MCF 10A (cell line): ENCODE measurements around the gene MAST1. TPM values are rescaled to one million over a fixed set of nuclear protein-coding genes. Genes with fewer than 3 reads are reported as not detected.
"Not testable (repeated sequence)": the region's sequence is repeated elsewhere in the genome, so short reads cannot be mapped to it uniquely, and the experiment has no call there.

Source experiments
- BruUV-seq: library from RNA; stranded (reverse); fragments of 400-500 nt; replicated peaks from 2 replicates; lab custom pipeline; 2021; lab: Mats Ljungman, UMichigan
- CTCF ChIA-PET: fragments of 300-600 bp; sonication (Branson Sonifier 250); formaldehyde crosslinking; extraction: SDS; loops from one replicate; lab custom pipeline; 2021; ENCODE audit warnings: antibody characterized with exemption, inconsistent platforms; lab: Yijun Ruan, JAX
- POLR2A ChIA-PET: fragments of 300-600, 350-650 bp; sonication (Branson Sonifier 250); formaldehyde crosslinking; extraction: SDS; loops from one replicate; lab custom pipeline; 2020; ENCODE audit warnings: antibody characterized with exemption, inconsistent platforms; lab: Yijun Ruan, JAX
- DNase-seq: peaks from one replicate; pipeline ENCODE4 v3.0.0-alpha.2; 2018; ENCODE audit not compliant: unreplicated experiment
- H3K27ac Mint-ChIP-seq: one replicate; pipeline ENCODE4 v1.8.0; 2022; ENCODE audit warnings: mild to moderate bottlenecking, low read depth, mixed read lengths; ENCODE audit not compliant: unreplicated experiment
- H3K27me3 Mint-ChIP-seq: one replicate; pipeline ENCODE4 v1.8.0; 2022; ENCODE audit warnings: mixed read lengths; ENCODE audit not compliant: insufficient read depth, unreplicated experiment
- H3K36me3 Mint-ChIP-seq: one replicate; pipeline ENCODE4 v1.8.0; 2022; ENCODE audit warnings: mild to moderate bottlenecking, moderate library complexity, mixed read lengths; ENCODE audit not compliant: insufficient read depth, unreplicated experiment
- H3K4me1 Mint-ChIP-seq: one replicate; pipeline ENCODE4 v1.8.0; 2022; ENCODE audit warnings: mixed read lengths; ENCODE audit not compliant: insufficient read depth, unreplicated experiment
- H3K4me3 Mint-ChIP-seq: one replicate; pipeline ENCODE4 v1.8.0; 2022; ENCODE audit warnings: mild to moderate bottlenecking, moderate library complexity, mixed read lengths; ENCODE audit not compliant: unreplicated experiment
- H3K9me3 Mint-ChIP-seq: one replicate; pipeline ENCODE4 v1.8.0; 2022; ENCODE audit warnings: mixed read lengths; ENCODE audit not compliant: unreplicated experiment
- intact Hi-C: fragments of 100-400 bp; cut with micrococcal nuclease; formaldehyde crosslinking; loops from 2 replicates; pipeline ENCODE4 v1.14.1; 2022
- total RNA-seq: library from RNA; stranded (reverse); gene quantifications from 2 replicates; pipeline ENCODE4 v1.2.3, GENCODE V29; 2022
- TF ChIP-seq, protein P1 (sequence below): fragments of 200-600 bp; IDR thresholded peaks from one replicate; pipeline ENCODE4 v1.8.0; 2022; ENCODE audit warnings: antibody characterized with exemption, mild to moderate bottlenecking; ENCODE audit not compliant: unreplicated experiment

MAST1 gene
- total RNA-seq, 1 experiment from 2014 or later, result 1.6 TPM

DNA sequence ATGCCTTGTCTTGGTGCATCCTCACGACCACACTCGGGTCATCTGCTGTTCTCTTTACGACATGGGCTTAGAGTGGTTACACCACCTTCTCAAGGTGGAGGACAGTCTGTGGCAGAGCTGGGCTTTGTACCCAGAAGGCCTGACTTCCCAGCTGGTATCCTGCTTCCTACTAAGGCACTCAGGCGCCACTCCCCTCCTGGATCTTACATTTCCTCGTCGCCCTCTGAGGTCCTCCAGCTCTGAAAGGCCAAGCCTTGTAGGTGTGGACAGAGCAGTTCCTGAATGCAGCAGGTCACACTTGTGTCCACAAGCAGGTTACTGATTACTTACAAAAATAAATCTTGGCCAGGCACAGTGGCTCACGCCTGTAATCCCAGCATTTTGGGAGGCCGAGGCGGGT is 68.9 kb downstream of the MAST1 start:
- ChIA-PET POLR2A (interaction anchor here (0.9 kb wide), 2 partner anchors 8 to 17 kb away, joined by 3 to 5 read pairs; no protein-coding TSS in a partner anchor), CTCF (interaction anchor here (0.6 to 1.1 kb wide), 3 partner anchors 14 to 142 kb away, joined by 3 to 4 read pairs (median 3); no protein-coding TSS in a partner anchor)
- no peak for DNase-seq
- no peak overlapping the region for H3K27ac Mint-ChIP-seq
- no peak overlapping the region for H3K4me3 Mint-ChIP-seq
- TF ChIP-seq, protein P1, sequence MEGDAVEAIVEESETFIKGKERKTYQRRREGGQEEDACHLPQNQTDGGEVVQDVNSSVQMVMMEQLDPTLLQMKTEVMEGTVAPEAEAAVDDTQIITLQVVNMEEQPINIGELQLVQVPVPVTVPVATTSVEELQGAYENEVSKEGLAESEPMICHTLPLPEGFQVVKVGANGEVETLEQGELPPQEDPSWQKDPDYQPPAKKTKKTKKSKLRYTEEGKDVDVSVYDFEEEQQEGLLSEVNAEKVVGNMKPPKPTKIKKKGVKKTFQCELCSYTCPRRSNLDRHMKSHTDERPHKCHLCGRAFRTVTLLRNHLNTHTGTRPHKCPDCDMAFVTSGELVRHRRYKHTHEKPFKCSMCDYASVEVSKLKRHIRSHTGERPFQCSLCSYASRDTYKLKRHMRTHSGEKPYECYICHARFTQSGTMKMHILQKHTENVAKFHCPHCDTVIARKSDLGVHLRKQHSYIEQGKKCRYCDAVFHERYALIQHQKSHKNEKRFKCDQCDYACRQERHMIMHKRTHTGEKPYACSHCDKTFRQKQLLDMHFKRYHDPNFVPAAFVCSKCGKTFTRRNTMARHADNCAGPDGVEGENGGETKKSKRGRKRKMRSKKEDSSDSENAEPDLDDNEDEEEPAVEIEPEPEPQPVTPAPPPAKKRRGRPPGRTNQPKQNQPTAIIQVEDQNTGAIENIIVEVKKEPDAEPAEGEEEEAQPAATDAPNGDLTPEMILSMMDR, result no peak
- no peaks in the 10 kb centered on the region for H3K9me3 Mint-ChIP-seq
- no peaks in the 10 kb centered on the region for H3K4me1 Mint-ChIP-seq
- peaks cover 7% of the 10 kb centered on the region for H3K36me3 Mint-ChIP-seq
- intact Hi-C loops, result no loop called here
- no peaks in the 10 kb centered on the region for H3K27me3 Mint-ChIP-seq
- no TSS peak for BruUV-seq

DNA sequence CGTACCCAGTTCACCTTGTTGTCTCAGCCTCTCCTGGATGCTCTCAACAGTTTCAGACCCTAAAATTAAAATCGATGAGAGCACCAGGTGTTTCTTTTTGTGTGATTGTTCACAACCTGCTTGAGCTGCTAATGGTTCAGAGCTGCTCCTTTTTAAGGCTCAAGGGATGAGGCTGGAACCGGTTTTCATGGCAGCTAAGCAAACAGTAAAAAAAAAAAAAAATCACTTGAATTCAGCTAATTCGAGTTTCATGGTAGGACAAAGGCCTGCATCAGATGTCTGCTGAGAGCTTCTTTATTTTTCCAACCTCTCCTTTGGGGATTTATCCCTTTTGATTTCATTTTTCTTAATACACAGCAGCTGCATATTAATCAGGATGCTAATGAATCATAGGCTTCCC is 74.3 kb downstream of the MAST1 start:
- H3K36me3 Mint-ChIP-seq, result no peaks in the 10 kb centered on the region
- H3K27ac Mint-ChIP-seq, result no peak overlapping the region
- H3K27me3 Mint-ChIP-seq, result no peaks in the 10 kb centered on the region
- TF ChIP-seq, protein P1, result no peak
- intact Hi-C loops, result no loop called here
- no peak for DNase-seq
- ChIA-PET POLR2A (interaction anchor here (0.7 kb wide), 3 partner anchors 9 to 1110 kb away, joined by 3 to 4 read pairs (median 4); no protein-coding TSS in a partner anchor), CTCF (interaction anchor here (0.6 kb wide), 1 partner anchor 294 kb away, joined by 6 read pairs; no protein-coding TSS in a partner anchor)
- BruUV-seq, result no TSS peak
- H3K4me3 Mint-ChIP-seq, result no peak overlapping the region
- H3K9me3 Mint-ChIP-seq, result no peaks in the 10 kb centered on the region
- no peaks in the 10 kb centered on the region for H3K4me1 Mint-ChIP-seq

DNA sequence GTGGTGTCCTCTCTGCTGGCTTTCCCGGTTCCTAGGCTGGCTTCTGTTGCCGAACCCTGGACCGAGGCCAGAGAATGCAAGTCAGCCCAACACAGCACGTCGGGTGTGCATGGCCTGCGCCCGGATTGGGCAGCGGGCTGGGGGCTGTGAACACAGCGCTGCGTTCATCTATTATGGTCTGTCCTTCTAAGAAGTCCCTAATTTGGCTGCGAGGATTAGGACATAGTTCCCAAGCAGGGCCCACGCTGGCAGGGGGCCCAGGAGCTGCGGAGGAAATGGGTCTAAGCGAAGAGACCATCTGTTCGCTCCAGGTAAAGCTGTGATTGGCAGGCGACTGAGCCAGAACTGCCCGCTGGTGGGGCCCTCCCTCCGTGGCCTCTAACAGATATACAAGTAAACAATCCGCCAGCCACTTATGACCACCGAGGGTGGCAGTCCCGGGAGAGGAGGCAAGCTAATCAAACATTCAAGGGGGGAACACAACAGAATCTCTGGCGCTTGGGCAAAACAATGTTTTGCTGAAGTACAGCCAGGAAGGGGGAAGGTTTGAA is 74.8 kb downstream of the MAST1 start:
- intact Hi-C loops, result no loop called here
- no peak overlapping the region for H3K27ac Mint-ChIP-seq
- H3K4me3 Mint-ChIP-seq, result no peak overlapping the region
- ChIA-PET CTCF (no interaction called here), POLR2A (interaction anchor here (0.7 kb wide), 4 partner anchors 9 to 1110 kb away, joined by 3 to 4 read pairs (median 4); no protein-coding TSS in a partner anchor)
- no peaks in the 10 kb centered on the region for H3K4me1 Mint-ChIP-seq
- no peaks in the 10 kb centered on the region for H3K36me3 Mint-ChIP-seq
- no peaks in the 10 kb centered on the region for H3K9me3 Mint-ChIP-seq
- TF ChIP-seq, protein P1, result no peak
- BruUV-seq, result no TSS peak
- H3K27me3 Mint-ChIP-seq, result no peaks in the 10 kb centered on the region
- DNase-seq, result no peak

- Mint-ChIP-seq H3K4me3 (no peak overlapping the region), H3K27ac (no peak overlapping the region), H3K27me3 (no peaks in the 10 kb centered on the region), H3K9me3 (no peaks in the 10 kb centered on the region), H3K36me3 (peaks cover 9% of the 10 kb centered on the region), H3K4me1 (peaks cover 3% of the 10 kb centered on the region)
- TF ChIP-seq, protein P1, result no peak
- intact Hi-C loops, result no loop called here
- POLR2A ChIA-PET, result interaction anchor here (0.7 kb wide), 1 partner anchor 32 kb away, joined by 3 read pairs; no protein-coding TSS in a partner anchor
- no TSS peak for BruUV-seq
- DNase-seq, result no peak
- CTCF ChIA-PET, result interaction anchor here (0.8 kb wide), 1 partner anchor 13 kb away, joined by 3 read pairs; no protein-coding TSS in a partner anchor
These were observed 75.8 kb downstream of the MAST1 start for GRCh38 chr19:12913851-12914690.

DNA sequence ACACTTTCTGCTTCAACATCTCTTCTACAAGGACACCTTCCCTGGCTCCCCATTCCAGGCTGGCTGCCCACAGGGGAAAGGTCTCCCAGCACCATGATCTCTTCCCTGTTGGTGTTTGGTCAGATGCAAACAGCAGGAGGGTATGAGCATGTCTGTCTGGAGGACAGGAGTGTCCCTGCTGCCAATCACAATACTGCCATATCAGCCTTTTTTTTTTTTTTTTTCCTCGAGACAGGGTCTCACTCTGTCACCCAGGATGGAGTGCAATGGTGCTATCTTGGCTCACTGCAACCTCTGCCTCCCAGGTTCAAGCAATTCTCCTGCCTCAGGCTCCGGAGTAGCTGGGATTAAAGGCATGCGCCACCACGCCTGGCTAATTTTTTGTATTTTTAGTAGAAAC is 77.5 kb downstream of the MAST1 start:
- H3K9me3 Mint-ChIP-seq, H3K4me1 Mint-ChIP-seq, H3K27me3 Mint-ChIP-seq, H3K27ac Mint-ChIP-seq, BruUV-seq, H3K4me3 Mint-ChIP-seq, intact Hi-C loops, DNase-seq: not testable (repeated sequence)
- peaks cover 25% of the 10 kb centered on the region for H3K36me3 Mint-ChIP-seq
- CTCF ChIA-PET, result interaction anchor here (0.7 to 0.8 kb wide), 3 partner anchors 18 to 792 kb away, joined by 3 to 5 read pairs (median 4); no protein-coding TSS in a partner anchor
- POLR2A ChIA-PET, result interaction anchor here (0.6 to 1.4 kb wide), 2 partner anchors 17 to 36 kb away, joined by 3 read pairs; no protein-coding TSS in a partner anchor
